Vagina (tissue), 2 donors: Measurements from ENCODE around the gene BCR. TPM values are rescaled to one million over a fixed set of nuclear protein-coding genes. Genes with fewer than 3 reads are reported as not detected.

ENCODE experiments used
- DNase-seq, 2 donors: peaks; one replicate each; pipeline ENCODE4 v3.0.0-alpha.2; 2017; ENCODE audit errors: extremely low spot score in 2 of 2
- H3K27ac ChIP-seq: fragments of 200-600 bp; sonication (generic); one replicate; pipeline ENCODE4 v1.5.1; 2019
- H3K27me3 ChIP-seq: fragments of 200-600 bp; sonication (generic); one replicate; pipeline ENCODE4 v1.5.1; 2019
- H3K36me3 ChIP-seq, 2 donors: fragments of 200-600 bp; sonication (generic); one replicate each; pipeline ENCODE4 v1.5.1; 2017 to 2019
- H3K4me1 ChIP-seq: fragments of 200-600 bp; sonication (generic); one replicate; pipeline ENCODE4 v1.5.1; 2019
- H3K4me3 ChIP-seq, 2 donors: fragments of 200-600 bp; sonication (generic); 1 replicate in 1 of 2; 2 replicates in 1 of 2; pipeline ENCODE4 v1.5.1; 2016 to 2019
- H3K9me3 ChIP-seq: fragments of 200-600 bp; sonication (generic); one replicate; pipeline ENCODE4 v1.5.1; 2019
- CTCF ChIP-seq, 3 experiments: fragments of 450-650 bp in 2 of 3; fragments of 200-600 bp in 1 of 3; sonication (generic) in 1 of 3; IDR thresholded peaks; one replicate each; pipeline ENCODE4 v1.5.1; 2017 to 2019; ENCODE audit warnings: antibody characterized with exemption in 3 of 3, mild to moderate bottlenecking in 2 of 3, moderate library complexity in 2 of 3
- POLR2A ChIP-seq, 2 donors: fragments of 450-650 bp; IDR thresholded peaks; one replicate each; pipeline ENCODE4 v1.6.1; 2017; ENCODE audit warnings: antibody characterized with exemption in 2 of 2, mild to moderate bottlenecking in 2 of 2, moderate library complexity in 2 of 2
- POLR2AphosphoS5 ChIP-seq, 2 donors: sonication (generic); formaldehyde crosslinking; IDR thresholded peaks; one replicate each; pipeline ENCODE4 v1.9.0; 2017; ENCODE audit warnings: antibody characterized with exemption in 2 of 2, mild to moderate bottlenecking in 2 of 2, low read depth in 1 of 2; ENCODE audit not compliant: insufficient read depth in 1 of 2
- intact Hi-C: fragments of 100-400 bp; cut with DNase I; formaldehyde crosslinking; loops from one replicate; pipeline ENCODE4 v1.15.1; 2023
- total RNA-seq: library from RNA; depleted of rRNA; stranded (reverse); fragments of >200 nt; gene quantifications from one replicate; pipeline ENCODE4 v1.2.3, GENCODE V29; 2016

The BCR gene
- total RNA-seq, 1 donor from 2014 or later: 52.5 TPM

DNA sequence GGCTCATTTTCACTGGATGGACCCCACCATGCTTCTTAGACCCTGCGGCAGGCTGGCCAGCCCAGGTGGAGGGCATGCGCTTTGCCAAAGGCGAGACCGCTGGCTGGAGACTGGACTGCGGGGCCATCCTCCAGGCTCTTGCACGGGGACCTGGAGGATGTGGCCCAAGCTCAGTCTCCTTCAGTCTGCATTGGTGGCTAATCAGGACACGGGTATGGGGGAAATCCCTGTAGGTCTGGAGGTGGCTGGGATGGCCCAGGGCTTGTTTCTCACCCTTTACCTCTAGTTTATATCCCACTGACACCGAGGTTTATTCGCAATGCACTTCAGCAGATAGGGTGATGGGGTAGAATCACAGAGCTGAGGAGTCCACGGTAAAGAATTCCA is 45.0 kb downstream of the BCR start:
- intact Hi-C loops: no loop called here
- TF ChIP-seq POLR2AphosphoS5 (IDR thresholded peaks at IDR 0.05; ENCODE audit: insufficient read depth in 1 of 2, low read depth in 1 of 2): no peak
- TF ChIP-seq POLR2A (IDR thresholded peaks at IDR 0.05): no peak
- no peak for TF ChIP-seq CTCF (IDR thresholded peaks at IDR 0.05)
- H3K27ac ChIP-seq: peak overlapping the region; percentile 56
- H3K4me1 ChIP-seq: peaks cover 23% of the 10 kb centered on the region
- no peaks in the 10 kb centered on the region for H3K36me3 ChIP-seq
- no peak overlapping the region for H3K4me3 ChIP-seq
- H3K27me3 ChIP-seq: no peaks in the 10 kb centered on the region
- peaks cover 9% of the 10 kb centered on the region for H3K9me3 ChIP-seq
- DNase-seq: no peak

GRCh38 chr22:23225724-23226496 is 45.6 kb downstream of the BCR start:
- no peak for TF ChIP-seq POLR2A (IDR thresholded peaks at IDR 0.05)
- TF ChIP-seq POLR2AphosphoS5 (IDR thresholded peaks at IDR 0.05; ENCODE audit: insufficient read depth in 1 of 2, low read depth in 1 of 2): peak; percentile 50 to 80
- peaks cover 17% of the 10 kb centered on the region for H3K4me1 ChIP-seq
- no peak overlapping the region for H3K4me3 ChIP-seq
- intact Hi-C loops: no loop called here
- peaks cover 9% of the 10 kb centered on the region for H3K9me3 ChIP-seq
- peak overlapping the region; percentile 56 for H3K27ac ChIP-seq
- no peaks in the 10 kb centered on the region for H3K27me3 ChIP-seq
- no peaks in the 10 kb centered on the region for H3K36me3 ChIP-seq
- no peak for DNase-seq

DNA sequence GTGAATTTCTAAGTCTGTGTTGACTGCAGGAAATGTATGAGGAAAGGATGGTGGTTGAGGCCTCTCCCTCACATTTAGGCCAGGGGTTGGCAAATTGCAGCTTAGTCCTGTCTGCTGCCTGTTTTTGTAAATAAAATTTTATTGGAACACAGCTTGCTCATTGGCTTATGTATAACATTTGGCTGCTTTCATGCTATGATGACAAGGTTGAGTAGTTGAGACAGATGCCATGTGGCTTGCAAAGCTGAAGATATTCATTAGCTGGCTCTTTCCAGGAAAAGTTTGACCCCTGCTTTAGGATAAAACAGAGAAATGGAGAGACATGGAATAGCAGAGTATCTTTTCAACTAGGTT is 46.2 kb downstream of the BCR start:
- no peaks in the 10 kb centered on the region for H3K36me3 ChIP-seq
- H3K27me3 ChIP-seq: no peaks in the 10 kb centered on the region
- peak overlapping the region; percentile 56 for H3K27ac ChIP-seq
- TF ChIP-seq CTCF (IDR thresholded peaks at IDR 0.05) (no peak), POLR2AphosphoS5 (IDR thresholded peaks at IDR 0.05; ENCODE audit: insufficient read depth in 1 of 2, low read depth in 1 of 2) (no peak), POLR2A (IDR thresholded peaks at IDR 0.05) (no peak)
- intact Hi-C loops: no loop called here
- no peak overlapping the region for H3K4me3 ChIP-seq
- peaks cover 9% of the 10 kb centered on the region for H3K9me3 ChIP-seq
- H3K4me1 ChIP-seq: peaks cover 16% of the 10 kb centered on the region
- DNase-seq: no peak

DNA sequence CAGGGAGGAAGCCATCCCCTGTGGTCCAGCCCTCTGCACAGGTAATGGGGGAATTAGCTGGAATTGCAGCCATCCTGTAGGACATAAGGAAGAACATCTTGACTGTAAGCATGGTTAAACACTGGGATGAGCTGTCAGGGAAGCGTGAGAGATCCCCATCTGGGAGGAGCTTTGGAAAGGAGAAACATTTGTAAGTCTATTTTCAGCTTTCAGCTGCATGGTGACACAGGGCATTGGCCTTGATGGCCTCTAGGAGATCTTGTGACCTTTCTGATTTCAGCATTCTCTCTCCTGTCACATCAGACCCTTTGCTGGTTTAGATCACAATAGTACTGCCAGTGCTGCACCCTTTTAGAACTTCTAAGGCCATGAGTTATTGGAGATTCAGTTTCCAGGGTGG is 47.1 kb downstream of the BCR start:
- H3K4me1 ChIP-seq: peaks cover 22% of the 10 kb centered on the region
- intact Hi-C loops: no loop called here
- no peak overlapping the region for H3K27ac ChIP-seq
- H3K27me3 ChIP-seq: no peaks in the 10 kb centered on the region
- H3K36me3 ChIP-seq: no peaks in the 10 kb centered on the region
- DNase-seq: no peak
- H3K4me3 ChIP-seq: no peak overlapping the region
- TF ChIP-seq POLR2AphosphoS5 (IDR thresholded peaks at IDR 0.05; ENCODE audit: insufficient read depth in 1 of 2, low read depth in 1 of 2): no peak
- H3K9me3 ChIP-seq: peaks cover 9% of the 10 kb centered on the region

DNA sequence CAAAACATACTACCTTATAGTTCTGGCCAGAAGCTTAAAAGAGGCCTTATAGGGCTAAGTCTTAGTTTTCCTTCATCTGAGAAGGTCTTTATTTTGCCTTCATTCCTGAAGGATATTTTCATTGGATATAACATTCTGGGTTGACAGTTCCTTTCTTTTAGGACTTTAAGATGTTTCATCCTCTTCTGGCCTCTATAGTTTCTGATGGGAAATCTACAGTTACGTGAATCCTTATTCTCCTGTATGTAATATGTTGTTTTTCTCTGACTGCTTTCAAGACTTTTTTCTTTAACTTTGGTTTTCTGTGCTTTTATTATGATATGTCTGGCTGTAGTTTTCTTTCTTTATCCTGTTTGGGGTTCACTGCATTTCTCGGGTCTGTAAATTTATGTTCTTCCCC is 48.2 kb downstream of the BCR start:
- intact Hi-C loops: no loop called here
- peaks cover 26% of the 10 kb centered on the region for H3K4me1 ChIP-seq
- DNase-seq: no peak
- no peaks in the 10 kb centered on the region for H3K36me3 ChIP-seq
- TF ChIP-seq POLR2AphosphoS5 (IDR thresholded peaks at IDR 0.05; ENCODE audit: insufficient read depth in 1 of 2, low read depth in 1 of 2) (no peak), POLR2A (IDR thresholded peaks at IDR 0.05) (no peak), CTCF (IDR thresholded peaks at IDR 0.05) (no peak)
- H3K27ac ChIP-seq: no peak overlapping the region
- no peak overlapping the region for H3K4me3 ChIP-seq
- H3K9me3 ChIP-seq: peaks cover 9% of the 10 kb centered on the region
- no peaks in the 10 kb centered on the region for H3K27me3 ChIP-seq

DNA sequence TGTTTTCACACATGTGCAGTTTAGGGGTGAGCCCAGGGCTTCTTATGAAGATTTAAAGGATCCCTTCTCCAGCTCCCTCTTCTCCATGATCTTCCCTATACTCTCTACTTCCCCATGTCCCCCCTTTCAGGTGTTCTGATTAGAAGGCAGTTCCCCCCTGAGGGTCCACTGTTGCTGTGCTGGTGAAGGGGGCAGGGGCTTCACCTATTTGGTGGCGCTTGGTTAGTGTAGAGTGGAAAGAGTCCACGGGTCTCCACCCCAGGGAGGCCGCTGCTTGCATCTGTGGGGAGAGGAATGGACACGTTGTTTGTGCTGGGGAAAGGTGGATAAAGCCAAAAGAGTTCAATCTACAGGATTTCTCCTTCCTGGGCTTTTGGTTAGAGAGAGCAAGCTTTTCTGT is 49.3 kb downstream of the BCR start:
- H3K36me3 ChIP-seq: no peaks in the 10 kb centered on the region
- no peaks in the 10 kb centered on the region for H3K27me3 ChIP-seq
- no peak for DNase-seq
- intact Hi-C loops: no loop called here
- TF ChIP-seq POLR2A (IDR thresholded peaks at IDR 0.05): no peak
- TF ChIP-seq CTCF (IDR thresholded peaks at IDR 0.05): no peak
- no peak for TF ChIP-seq POLR2AphosphoS5 (IDR thresholded peaks at IDR 0.05; ENCODE audit: insufficient read depth in 1 of 2, low read depth in 1 of 2)
- no peak overlapping the region for H3K4me3 ChIP-seq
- H3K27ac ChIP-seq: no peak overlapping the region
- H3K9me3 ChIP-seq: peaks cover 9% of the 10 kb centered on the region
- H3K4me1 ChIP-seq: peaks cover 38% of the 10 kb centered on the region
